GM21515 (cell line): Measurements from ENCODE around the gene ALDH8A1.

Experiments used
- ATAC-seq: cut with Tn5 transposase; IDR thresholded peaks from one replicate; pipeline ENCODE4 v1.9.1; 2021; ENCODE audit not compliant: unreplicated experiment

Gene ALDH8A1

GRCh38 chr6:134949927-134950326 lies at the start of gene ALDH8A1:
Gene ALDH8A1, minus strand, starts transcription at chr6:134950101. Its CDS starts 48 bp downstream, at chr6:134950053.
- no peak for ATAC-seq

DNA sequence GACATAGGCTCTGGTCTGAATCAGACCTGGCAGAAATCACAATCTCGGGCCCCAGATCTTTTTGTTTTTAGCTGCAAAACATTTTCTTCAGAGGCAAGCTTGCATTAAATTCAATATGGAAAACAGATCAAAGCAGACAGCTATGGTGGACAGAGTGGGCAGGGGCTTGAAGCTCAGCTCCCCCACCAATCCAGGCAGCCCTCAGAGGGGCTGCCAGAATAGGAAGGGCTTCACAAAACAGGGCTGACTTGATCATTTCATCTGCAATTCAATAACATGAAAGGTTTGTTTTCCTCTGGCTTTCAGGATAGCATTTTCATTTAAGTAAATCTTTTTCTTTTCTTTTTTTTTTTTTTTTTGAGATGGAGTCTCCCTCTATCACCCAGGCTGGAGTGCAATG lies 49.2 kb upstream of the ALDH8A1 start:
- no peak for ATAC-seq

DNA sequence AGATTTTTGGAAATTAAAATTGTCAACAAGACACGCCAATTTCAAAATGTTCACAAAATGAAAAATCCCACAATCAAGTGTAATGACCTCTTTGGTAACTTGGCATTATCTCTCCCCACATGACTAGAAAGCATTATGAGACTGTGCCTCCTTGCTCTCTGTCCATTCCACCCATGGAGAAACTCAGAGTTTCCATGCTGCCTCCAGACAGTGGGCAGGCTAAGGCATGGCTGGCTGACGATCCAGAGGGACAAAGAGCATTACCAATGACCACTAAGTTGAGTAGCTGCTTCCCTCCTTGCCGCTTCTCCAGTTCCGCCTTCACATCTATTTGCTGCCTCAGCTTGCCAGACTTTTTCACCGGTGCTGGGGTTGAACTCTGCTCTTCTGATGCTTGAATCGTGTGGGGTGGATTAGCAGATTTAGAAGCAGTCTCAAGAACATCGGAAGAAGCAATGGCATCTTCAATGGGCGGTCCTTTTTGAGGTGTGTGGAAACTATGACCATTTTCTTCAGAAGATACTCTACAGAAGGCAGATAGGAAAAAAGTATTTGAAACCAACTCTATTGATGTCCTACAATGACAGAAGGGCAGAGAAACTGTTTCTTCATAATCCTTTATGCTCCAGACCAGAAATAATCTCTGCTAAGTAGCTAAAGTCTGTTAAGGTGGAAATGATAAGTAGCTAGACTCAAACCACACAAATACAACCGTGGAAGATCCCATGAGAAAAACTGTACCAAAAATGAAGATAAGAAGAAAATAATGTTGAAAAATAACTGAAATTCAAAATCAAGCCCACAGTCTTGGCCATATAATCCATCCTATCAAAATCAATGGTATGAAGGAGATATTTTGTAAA lies 47.5 kb upstream of the ALDH8A1 start:
- no peak for ATAC-seq

DNA sequence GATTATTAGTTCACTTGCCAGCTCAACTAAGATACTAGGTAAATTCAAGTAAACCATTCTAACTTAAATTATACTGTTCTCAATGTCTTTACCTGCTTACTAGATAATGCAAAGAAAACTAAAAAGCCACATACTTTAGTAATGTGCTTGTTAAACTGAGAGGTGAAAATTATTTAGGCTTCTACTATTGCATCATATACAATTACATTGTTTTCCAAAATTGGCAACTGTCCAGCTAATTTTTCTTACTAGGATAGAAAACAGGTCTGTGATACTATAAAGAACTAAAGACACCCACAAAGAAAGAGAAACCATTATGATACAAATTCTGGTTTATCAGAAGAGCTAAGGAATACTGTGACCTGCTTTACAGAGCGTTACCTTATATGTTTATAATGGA lies 45.6 kb upstream of the ALDH8A1 start:
- ATAC-seq: no peak

DNA sequence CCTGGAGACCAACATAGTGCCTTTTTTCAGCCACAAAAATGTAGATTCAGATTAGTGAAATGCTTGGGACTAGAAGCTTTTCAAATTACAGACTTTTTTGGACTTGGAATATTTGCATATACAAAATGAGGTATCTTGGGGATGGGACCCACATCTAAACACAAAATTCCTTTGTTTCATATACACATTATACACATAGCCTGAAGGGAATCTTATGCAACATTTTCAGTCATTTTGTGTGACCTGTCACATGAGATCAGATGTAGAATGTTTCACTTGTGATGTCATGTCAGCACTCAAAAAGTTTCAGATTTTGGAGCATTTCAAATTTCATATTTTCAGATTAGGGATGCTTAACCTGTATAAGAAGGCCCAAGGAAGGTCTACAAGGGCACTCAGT lies 44.5 kb upstream of the ALDH8A1 start:
- no peak for ATAC-seq

DNA sequence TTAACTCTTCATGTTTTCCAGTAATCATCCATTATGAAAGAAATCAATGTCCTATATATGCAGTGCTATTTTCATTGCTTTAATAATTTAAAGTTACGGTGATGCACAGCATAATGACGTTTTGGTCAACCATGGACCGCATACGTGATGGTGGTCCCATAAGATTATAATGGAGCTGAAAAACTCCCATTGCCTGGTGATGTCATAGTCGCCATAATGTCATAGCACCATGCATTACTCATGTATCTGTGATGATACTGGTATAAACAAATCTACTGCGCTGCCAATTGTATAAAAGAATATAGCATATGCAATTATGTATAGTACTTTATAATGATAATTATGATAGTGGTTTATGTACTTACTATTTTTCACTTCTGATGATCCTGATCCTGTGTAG lies 42.3 kb upstream of the ALDH8A1 start:
- ATAC-seq: no peak

GRCh38 chr6:134990262-134990661 lies 40.4 kb upstream of the ALDH8A1 start:
- ATAC-seq: no peak

GRCh38 chr6:134984821-134985220 lies 34.9 kb upstream of the ALDH8A1 start:
- ATAC-seq: no peak

GRCh38 chr6:134983823-134984222 lies 33.9 kb upstream of the ALDH8A1 start:
- no peak for ATAC-seq

DNA sequence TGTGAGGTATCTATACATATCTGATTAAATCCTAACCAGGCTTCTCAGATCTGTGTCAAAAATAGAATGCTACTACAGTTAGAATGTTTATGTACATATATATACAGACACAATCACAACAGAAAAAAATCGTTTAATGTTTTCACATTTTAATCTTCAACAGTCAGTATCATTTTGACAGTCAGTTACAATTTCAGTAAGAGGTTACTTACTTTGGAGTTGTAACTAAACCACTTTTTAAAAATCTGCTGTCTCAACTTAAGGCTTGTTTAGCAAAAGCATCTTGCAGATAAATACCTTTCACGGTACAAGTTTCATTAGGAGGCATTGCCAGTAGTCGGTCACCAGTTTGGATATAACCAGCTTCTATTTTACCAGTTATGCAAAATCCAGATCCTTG lies 32.3 kb upstream of the ALDH8A1 start:
- no peak for ATAC-seq

DNA sequence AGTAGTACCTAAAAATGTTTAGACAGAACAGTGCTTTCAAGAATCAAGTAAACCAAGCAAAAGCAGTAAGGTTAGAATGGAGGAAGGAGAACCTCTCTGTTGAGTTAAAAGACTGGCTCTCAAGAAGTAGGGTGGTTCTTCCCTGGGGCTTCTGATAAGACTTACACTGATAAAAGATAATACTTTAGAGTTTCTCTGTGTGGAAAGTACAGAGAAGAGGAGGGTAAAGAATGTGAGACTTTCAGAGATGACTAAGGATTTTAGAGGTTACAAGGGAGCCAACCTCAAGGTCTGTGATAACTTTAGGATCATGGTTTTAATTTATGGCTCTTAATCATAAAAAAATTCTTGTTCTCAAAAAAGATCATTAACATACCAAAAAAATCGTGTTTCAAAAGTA lies 30.9 kb upstream of the ALDH8A1 start:
- no peak for ATAC-seq

- peak; percentile 70 for ATAC-seq
These were observed 29.2 kb upstream of the ALDH8A1 start for GRCh38 chr6:134979142-134979541.

GRCh38 chr6:134974370-134974769 lies 24.5 kb upstream of the ALDH8A1 start:
- ATAC-seq: no peak

GRCh38 chr6:134967711-134968110 lies 17.8 kb upstream of the ALDH8A1 start:
- no peak for ATAC-seq

DNA sequence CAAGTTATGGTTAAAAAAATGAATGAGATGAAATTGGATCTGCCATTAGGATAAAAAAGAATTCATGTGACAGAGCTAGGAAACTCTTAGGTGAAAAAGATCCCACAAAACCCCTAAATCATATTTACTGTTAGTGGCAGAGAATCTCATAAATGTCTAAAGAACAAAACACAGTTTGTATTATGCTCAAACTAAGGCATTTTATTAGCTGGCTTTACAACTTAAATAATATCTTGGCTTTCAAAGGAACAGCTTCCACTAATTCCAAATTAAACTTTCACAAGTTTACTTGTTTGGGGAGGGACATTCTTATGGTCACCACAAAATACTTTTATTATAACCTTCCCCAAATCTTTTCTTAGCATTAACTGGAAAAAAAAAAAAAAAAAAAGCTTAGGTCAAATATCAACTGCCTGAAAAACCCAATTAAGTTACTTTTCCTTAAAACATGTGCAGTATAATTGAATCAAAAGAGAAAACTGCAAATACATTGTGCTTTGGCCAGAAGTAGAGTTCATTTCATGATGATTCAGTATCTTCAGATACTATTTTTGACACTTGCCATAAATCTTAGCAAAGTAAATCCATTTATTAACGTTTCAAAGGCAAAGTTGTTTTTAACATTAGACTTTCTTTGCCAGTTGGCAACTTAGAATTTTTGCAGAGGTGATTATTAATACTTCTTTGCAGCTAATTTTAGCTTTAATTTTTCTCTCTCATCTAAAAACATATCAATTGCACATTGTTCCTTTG lies 14.7 kb upstream of the ALDH8A1 start:
- no peak for ATAC-seq

DNA sequence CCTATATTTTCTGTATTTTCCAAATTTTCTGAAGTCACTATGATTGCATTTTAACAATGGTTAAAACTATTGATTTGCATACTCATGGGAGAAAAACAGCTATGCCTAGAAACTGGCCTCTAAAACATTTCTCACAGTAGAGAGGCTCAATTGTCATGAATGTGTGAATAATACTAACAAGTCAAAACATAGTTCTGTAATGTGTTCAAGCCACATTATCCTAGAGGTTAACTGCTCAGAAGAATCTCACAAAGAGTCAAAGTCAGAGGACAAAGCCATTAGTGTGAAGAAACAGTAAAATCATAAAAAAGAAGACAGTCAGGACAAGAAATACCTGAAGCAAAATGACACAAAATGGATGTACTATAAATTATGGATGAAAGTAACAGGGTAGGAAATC lies 12.5 kb upstream of the ALDH8A1 start:
- ATAC-seq: no peak

- no peak for ATAC-seq
These were observed 11.5 kb upstream of the ALDH8A1 start for GRCh38 chr6:134961366-134961765.

DNA sequence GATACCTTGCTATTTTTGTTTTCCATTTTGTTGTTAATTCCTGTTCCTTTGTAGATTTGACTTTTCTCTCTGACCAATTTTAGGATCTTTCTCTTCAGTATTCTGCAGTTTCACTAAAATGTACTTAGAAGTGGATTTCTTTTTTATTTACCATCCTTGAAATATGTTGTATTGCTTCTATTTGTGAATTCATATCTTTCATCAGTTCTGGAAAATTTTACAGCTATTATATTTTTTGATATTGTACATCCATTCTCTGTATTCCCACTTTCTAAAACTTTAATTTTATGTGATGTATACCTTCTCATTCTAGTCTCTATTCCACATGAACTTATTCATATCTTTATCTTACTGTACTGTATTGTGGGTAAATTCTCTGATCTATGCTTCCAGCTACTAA lies 9.7 kb upstream of the ALDH8A1 start:
- ATAC-seq: no peak

DNA sequence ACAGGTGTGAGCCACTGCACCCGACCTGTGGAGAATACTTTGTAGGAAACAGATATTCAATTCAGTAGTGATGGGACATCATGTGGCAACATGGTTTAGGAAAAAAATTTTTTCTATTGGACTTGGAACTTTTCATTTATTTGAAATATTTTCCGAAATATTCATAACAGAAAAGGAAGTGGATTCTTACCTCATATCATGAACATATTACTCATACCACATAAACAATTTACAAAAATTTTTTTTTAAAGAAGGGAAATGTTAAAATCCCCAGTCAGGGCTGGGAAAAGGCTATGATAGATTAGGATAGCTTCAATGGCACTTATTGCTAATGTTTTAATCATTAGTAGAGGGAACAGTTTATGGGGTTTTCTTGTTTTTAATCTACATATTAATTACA lies 6.8 kb upstream of the ALDH8A1 start:
- ATAC-seq: no peak

- ATAC-seq: no peak
These were observed 6.1 kb upstream of the ALDH8A1 start for GRCh38 chr6:134956032-134956431.

- ATAC-seq: no peak
These were observed 4.5 kb upstream of the ALDH8A1 start for GRCh38 chr6:134954272-134955000.
